Mucosa of rectum (tissue), 2 donors: ENCODE measurements around the gene SLF1.

Source experiments
- H3K27ac ChIP-seq, 2 donors: one replicate each; pipeline ENCODE4 v1.7.0; 2013; ENCODE audit warnings: inconsistent platforms in 2 of 2, low read depth in 2 of 2, low read length in 2 of 2
- H3K27me3 ChIP-seq, 2 donors: one replicate each; pipeline ENCODE4 v1.7.0; 2013; ENCODE audit warnings: low read length in 2 of 2; ENCODE audit not compliant: control insufficient read depth in 2 of 2, insufficient read depth in 2 of 2
- H3K36me3 ChIP-seq, 2 donors: one replicate each; pipeline ENCODE4 v1.7.0; 2013; ENCODE audit warnings: low read length in 2 of 2; ENCODE audit not compliant: control insufficient read depth in 2 of 2, insufficient read depth in 2 of 2
- H3K4me1 ChIP-seq, 2 donors: one replicate each; pipeline ENCODE4 v1.7.0; 2013; ENCODE audit warnings: low read length in 2 of 2, mild to moderate bottlenecking in 1 of 2; ENCODE audit not compliant: control insufficient read depth in 2 of 2, insufficient read depth in 2 of 2
- H3K4me3 ChIP-seq, 2 donors: one replicate each; pipeline ENCODE4 v1.7.0; 2013; ENCODE audit warnings: low read length in 2 of 2
- H3K9ac ChIP-seq, 2 donors: one replicate each; pipeline ENCODE4 v1.7.0; 2013; ENCODE audit warnings: low read length in 2 of 2, low read depth in 1 of 2, mild to moderate bottlenecking in 1 of 2
- H3K9me3 ChIP-seq, 2 donors: one replicate each; pipeline ENCODE4 v1.7.0; 2013; ENCODE audit warnings: low read length in 2 of 2; ENCODE audit not compliant: control insufficient read depth in 2 of 2
- donor health status: healthy.
- donor health status: Normal muscosa, but diverticular disease.

The SLF1 gene

DNA sequence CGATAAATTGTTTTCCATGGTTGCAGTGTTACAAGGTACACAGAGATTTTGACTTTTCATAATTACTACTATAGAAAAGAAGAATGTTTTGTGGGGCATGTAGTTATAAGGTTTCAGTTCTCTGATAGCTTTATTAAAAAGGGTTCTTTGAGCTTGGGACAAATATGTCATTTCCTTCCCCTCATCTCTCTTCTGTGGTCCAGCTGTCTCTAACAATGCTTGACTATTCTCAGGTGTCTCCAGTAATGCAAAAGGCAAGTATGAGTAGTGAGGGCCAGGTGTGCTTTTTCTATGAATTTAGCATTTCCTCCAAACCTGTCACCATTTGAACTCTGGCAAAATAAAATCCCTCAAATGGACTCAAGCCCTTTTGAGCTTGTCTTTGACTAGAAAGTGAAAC lies 84.3 kb downstream of the SLF1 start:
- Histone ChIP-seq H3K27me3 (no peaks in the 10 kb centered on the region), H3K4me1 (no peaks in the 10 kb centered on the region), H3K4me3 (no peak overlapping the region), H3K9me3 (no peaks in the 10 kb centered on the region), H3K9ac (no peak overlapping the region), H3K36me3 (no peaks in the 10 kb centered on the region), H3K27ac (no peak overlapping the region)

DNA sequence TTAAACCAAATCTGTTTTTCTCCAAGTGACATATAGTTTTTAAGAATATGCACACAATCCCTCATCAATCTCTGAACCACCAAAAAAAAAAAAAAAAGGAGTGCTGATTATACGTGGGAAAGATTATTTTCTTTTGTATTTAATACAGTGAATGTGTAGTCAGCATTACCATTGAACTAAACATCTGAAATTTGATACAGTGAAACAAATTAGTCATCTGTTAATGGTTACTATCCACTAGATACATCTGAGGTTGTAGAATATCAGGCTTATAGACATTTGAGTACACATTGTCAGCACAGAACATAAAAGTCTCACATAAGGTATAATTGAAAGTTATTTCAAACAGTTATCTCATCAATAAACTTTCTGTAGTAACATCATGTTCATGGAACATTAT lies 87.0 kb downstream of the SLF1 start:
- no peaks in the 10 kb centered on the region for H3K36me3 ChIP-seq
- H3K4me3 ChIP-seq, result no peak overlapping the region
- H3K9me3 ChIP-seq, result no peaks in the 10 kb centered on the region
- no peak overlapping the region for H3K27ac ChIP-seq
- no peaks in the 10 kb centered on the region for H3K4me1 ChIP-seq
- H3K9ac ChIP-seq, result no peak overlapping the region
- no peaks in the 10 kb centered on the region for H3K27me3 ChIP-seq

DNA sequence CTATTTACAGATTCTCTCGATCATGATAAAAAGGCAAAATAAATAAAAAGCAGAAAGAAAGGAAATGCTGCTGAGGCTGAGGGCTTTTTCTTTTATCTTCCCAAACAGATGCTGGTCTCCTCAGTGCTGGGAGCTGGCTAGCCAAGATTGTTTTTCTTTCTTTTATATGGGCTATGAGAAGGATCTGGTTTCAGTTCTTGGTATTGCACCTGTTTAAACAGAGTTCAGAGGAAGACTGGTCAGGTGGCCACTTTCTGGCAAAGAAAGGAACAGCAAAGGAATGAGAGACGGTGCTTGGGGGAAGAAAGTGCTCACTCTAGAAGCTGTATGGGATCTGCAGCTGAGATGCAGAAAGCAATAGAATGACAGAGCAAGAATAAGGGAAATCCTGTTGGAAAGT lies 88.9 kb downstream of the SLF1 start:
- Histone ChIP-seq H3K4me1 (no peaks in the 10 kb centered on the region), H3K4me3 (no peak overlapping the region), H3K27me3 (no peaks in the 10 kb centered on the region), H3K9ac (no peak overlapping the region), H3K9me3 (no peaks in the 10 kb centered on the region), H3K27ac (no peak overlapping the region), H3K36me3 (no peaks in the 10 kb centered on the region)

DNA sequence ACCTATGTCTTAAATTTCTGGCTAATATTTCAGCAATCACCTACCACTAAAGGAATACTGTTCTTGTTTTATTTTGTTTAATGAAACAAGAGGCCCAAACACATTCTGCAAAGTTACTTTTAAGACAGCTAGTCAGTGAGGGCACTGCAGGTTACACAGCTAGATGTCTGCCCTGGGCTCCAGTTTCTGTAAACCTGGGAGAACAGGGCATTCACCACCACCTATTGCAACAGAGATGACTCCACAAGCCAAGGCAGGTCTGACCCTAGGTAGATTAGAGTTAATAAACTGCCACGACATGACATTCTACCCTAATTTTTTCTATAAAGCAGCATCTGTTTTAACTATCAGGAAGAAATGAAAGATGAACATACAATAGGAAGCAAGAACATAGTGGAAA lies 90.8 kb downstream of the SLF1 start:
- Histone ChIP-seq H3K4me3 (no peak overlapping the region), H3K9ac (no peak overlapping the region), H3K27ac (no peak overlapping the region), H3K9me3 (no peaks in the 10 kb centered on the region), H3K4me1 (no peaks in the 10 kb centered on the region), H3K36me3 (peaks cover 0 to 4% of the 10 kb centered on the region in 2 donors), H3K27me3 (no peaks in the 10 kb centered on the region)

DNA sequence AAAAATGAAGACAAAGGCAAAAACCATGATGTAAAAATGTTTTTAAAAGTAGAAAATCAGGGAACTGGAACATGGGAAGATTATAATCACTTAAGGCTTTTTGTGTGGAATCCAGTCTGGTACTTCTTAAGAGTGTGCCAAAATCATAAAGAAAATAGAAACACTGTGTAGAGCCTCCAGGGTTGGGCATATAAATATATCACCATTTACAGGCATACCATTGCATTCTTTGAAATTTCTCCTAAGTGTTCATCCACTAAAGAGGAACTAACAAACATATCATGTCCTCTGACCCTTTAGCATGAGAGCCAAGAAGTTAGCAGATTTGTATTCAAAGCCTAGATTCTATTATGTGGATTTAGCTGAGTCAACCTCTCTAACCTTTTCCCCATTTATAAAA lies 93.3 kb downstream of the SLF1 start:
- Histone ChIP-seq H3K9ac (no peak overlapping the region), H3K4me1 (no peaks in the 10 kb centered on the region), H3K36me3 (peaks cover 0 to 4% of the 10 kb centered on the region in 2 donors), H3K27ac (no peak overlapping the region), H3K9me3 (no peaks in the 10 kb centered on the region), H3K4me3 (no peak overlapping the region), H3K27me3 (no peaks in the 10 kb centered on the region)

DNA sequence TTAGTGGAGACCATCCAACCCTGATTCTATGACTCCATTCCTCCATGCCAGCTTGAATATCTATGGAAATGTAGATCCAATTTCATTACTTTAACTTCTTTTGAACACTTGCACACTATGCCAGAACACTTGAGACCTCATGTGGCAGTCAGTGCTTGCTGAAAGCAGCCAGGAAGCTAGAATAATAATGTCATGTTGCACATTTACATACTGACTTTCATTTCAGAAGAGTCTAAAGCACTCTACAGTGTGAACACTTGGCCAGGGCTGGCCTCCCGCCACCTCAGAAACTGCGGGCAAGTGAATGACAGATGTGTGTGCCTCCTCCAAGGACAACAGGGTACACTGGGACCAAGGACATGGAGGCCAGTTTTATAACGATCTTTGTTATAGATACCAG lies 97.3 kb downstream of the SLF1 start:
- no peak overlapping the region for H3K9ac ChIP-seq
- peaks cover 0 to 4% of the 10 kb centered on the region in 2 donors for H3K36me3 ChIP-seq
- no peaks in the 10 kb centered on the region for H3K4me1 ChIP-seq
- H3K9me3 ChIP-seq, result no peaks in the 10 kb centered on the region
- no peaks in the 10 kb centered on the region for H3K27me3 ChIP-seq
- H3K27ac ChIP-seq, result no peak overlapping the region
- H3K4me3 ChIP-seq, result no peak overlapping the region

DNA sequence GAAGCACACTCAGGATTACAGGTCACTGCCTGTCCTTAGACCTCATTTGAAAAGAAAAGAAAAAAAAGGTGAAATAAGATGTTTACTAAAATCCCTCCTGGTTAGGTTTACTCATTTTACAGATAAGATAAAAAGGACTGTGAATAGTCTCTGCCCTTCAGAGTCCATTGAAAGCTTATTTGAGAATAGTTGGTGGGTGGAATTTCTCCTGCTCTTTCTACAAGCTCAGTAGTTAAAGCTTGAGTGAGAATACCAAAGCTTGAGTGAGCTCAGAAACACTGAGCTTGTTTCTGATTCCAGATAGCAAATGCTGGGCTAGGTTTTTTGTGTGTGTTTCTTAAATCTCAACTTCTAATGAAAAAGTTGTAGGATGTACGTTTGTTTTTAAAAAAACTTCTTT lies 106.7 kb downstream of the SLF1 start:
- Histone ChIP-seq H3K27ac (no peak overlapping the region), H3K9ac (no peak overlapping the region), H3K27me3 (no peaks in the 10 kb centered on the region), H3K36me3 (no peaks in the 10 kb centered on the region), H3K4me1 (no peaks in the 10 kb centered on the region), H3K9me3 (no peaks in the 10 kb centered on the region), H3K4me3 (no peak overlapping the region)

DNA sequence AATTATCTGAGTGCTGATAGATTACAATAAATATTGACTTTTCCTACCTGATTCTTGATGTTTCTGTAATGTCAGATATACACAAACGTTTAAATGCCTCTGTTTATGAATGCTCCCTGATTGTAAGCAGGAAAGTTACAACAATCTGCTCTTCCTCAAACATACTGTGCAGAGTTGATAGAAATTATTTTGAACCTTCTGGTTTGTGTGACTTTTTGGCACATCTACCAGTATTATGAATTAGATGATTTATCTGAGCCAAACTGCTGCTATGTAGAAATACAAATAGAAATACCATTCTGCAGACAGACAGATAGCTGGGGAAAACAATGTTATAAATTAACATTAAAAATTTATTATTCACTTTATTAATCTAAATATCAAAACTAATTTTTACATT lies 113.0 kb downstream of the SLF1 start:
- Histone ChIP-seq H3K9ac (no peak overlapping the region), H3K27me3 (no peaks in the 10 kb centered on the region), H3K27ac (no peak overlapping the region), H3K9me3 (no peaks in the 10 kb centered on the region), H3K4me1 (no peaks in the 10 kb centered on the region), H3K4me3 (no peak overlapping the region), H3K36me3 (no peaks in the 10 kb centered on the region)

DNA sequence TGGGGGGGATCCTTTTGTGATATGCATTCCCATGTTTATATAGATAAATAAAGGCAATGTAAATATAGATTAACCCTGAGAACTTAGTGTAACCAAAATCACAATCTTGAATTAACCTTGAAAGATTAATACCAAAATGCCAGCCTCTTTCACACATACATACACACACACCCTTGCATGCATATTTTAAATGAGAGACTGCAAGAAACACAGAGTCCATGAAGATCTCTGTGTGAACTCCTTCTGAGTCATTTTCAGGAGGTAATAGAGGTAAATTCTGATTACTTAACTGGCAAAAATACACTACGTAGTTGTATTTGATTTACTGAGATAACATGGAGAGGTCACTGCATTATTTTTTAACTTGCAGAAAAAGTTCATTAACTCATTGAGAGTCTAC lies 118.0 kb downstream of the SLF1 start:
- Histone ChIP-seq H3K4me3 (no peak overlapping the region), H3K27me3 (no peaks in the 10 kb centered on the region), H3K36me3 (no peaks in the 10 kb centered on the region), H3K27ac (no peak overlapping the region), H3K4me1 (no peaks in the 10 kb centered on the region), H3K9ac (no peak overlapping the region), H3K9me3 (no peaks in the 10 kb centered on the region)

DNA sequence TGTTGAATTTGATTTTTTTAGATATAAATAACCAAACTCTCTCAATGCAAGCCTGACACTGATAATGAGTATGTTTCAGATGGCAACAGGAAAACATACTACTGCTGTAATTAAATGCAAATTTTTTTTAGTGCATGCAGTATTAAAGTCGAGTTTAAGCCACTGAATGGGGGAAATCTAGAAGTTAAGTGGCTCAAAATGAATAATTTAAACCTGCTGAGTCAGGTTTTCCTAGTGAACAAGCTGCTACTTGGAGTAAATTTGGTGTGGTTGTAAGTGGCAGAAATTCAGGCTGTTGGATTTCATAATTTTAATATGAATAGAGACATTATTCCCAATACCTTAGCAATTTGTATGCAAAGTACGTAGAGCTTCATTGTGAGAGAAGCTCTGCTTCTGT lies 121.8 kb downstream of the SLF1 start:
- Histone ChIP-seq H3K27ac (no peak overlapping the region), H3K36me3 (no peaks in the 10 kb centered on the region), H3K4me1 (no peaks in the 10 kb centered on the region), H3K9ac (no peak overlapping the region), H3K4me3 (no peak overlapping the region), H3K27me3 (no peaks in the 10 kb centered on the region), H3K9me3 (no peaks in the 10 kb centered on the region)

DNA sequence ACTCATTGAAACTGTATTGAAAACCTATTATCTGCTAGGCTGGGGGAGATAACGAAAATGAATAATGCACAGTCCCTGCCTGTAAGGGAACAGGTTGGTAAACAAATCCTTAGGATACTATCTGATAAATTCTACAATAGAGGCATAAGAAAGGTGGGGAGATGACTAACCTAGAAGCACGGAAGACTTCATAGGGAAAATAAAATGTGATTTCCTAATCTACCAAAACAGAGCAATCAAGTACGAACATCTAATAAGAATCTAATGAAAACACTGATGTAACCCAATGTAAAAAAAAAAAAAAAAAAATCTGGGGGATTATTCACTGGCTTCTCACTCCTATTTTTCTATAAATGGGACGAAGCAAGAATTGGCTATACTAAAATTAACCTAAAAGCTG lies 124.4 kb downstream of the SLF1 start:
- Histone ChIP-seq H3K4me1 (no peaks in the 10 kb centered on the region), H3K4me3 (no peak overlapping the region), H3K9me3 (no peaks in the 10 kb centered on the region), H3K27me3 (no peaks in the 10 kb centered on the region), H3K9ac (no peak overlapping the region), H3K36me3 (no peaks in the 10 kb centered on the region), H3K27ac (no peak overlapping the region)
